HUES6 (cell line): ENCODE data around the gene TCL1B.
A peak's percentile ranks its signal among the peaks of the same experiment; 100 is the strongest.

ENCODE experiments used
- H3K27ac ChIP-seq: 2 replicates; pipeline ENCODE4 v1.7.0; 2013; ENCODE audit warnings: low read depth, mild to moderate bottlenecking, low read length, inconsistent platforms
- H3K27me3 ChIP-seq: 2 replicates; pipeline ENCODE4 v1.6.1; 2013; ENCODE audit warnings: low read length; ENCODE audit not compliant: control insufficient read depth, insufficient read depth
- H3K36me3 ChIP-seq: 2 replicates; pipeline ENCODE4 v1.6.1; 2013; ENCODE audit warnings: low read length; ENCODE audit not compliant: control insufficient read depth, insufficient read depth
- H3K4me1 ChIP-seq: 2 replicates; pipeline ENCODE4 v1.6.1; 2013; ENCODE audit warnings: low read length; ENCODE audit not compliant: control insufficient read depth, insufficient read depth
- H3K4me3 ChIP-seq: 2 replicates; pipeline ENCODE4 v1.5.1; 2013; ENCODE audit warnings: low read depth, low read length
- H3K9ac ChIP-seq: one replicate; pipeline ENCODE4 v1.6.1; 2013; ENCODE audit warnings: mild to moderate bottlenecking, low read length
- H3K9me3 ChIP-seq: 2 replicates; pipeline ENCODE4 v1.6.1; 2013; ENCODE audit warnings: low read depth, low read length; ENCODE audit not compliant: control insufficient read depth, insufficient read depth

TCL1B gene

GRCh38 chr14:95701846-95702221, 15.6 kb downstream of the TCL1B start:
- Histone ChIP-seq H3K9ac (no peak overlapping the region), H3K9me3 (no peaks in the 10 kb centered on the region), H3K4me3 (peak overlapping the region; percentile 31), H3K36me3 (no peaks in the 10 kb centered on the region), H3K4me1 (peaks cover 34% of the 10 kb centered on the region), H3K27ac (no peak overlapping the region), H3K27me3 (peaks cover 77% of the 10 kb centered on the region)

GRCh38 chr14:95703341-95703740, 17.1 kb downstream of the TCL1B start:
- no peaks in the 10 kb centered on the region for H3K36me3 ChIP-seq
- H3K9ac ChIP-seq, result no peak overlapping the region
- no peaks in the 10 kb centered on the region for H3K9me3 ChIP-seq
- H3K4me1 ChIP-seq, result peaks cover 34% of the 10 kb centered on the region
- no peak overlapping the region for H3K27ac ChIP-seq
- H3K4me3 ChIP-seq, result no peak overlapping the region
- peaks cover 63% of the 10 kb centered on the region for H3K27me3 ChIP-seq

GRCh38 chr14:95703805-95704204, 17.6 kb downstream of the TCL1B start:
- Histone ChIP-seq H3K4me3 (no peak overlapping the region), H3K4me1 (peaks cover 34% of the 10 kb centered on the region), H3K9me3 (no peaks in the 10 kb centered on the region), H3K27me3 (peaks cover 58% of the 10 kb centered on the region), H3K27ac (no peak overlapping the region), H3K36me3 (no peaks in the 10 kb centered on the region), H3K9ac (no peak overlapping the region)

GRCh38 chr14:95705518-95705917, 19.3 kb downstream of the TCL1B start:
- H3K4me1 ChIP-seq, result peaks cover 18% of the 10 kb centered on the region
- H3K36me3 ChIP-seq, result no peaks in the 10 kb centered on the region
- no peak overlapping the region for H3K4me3 ChIP-seq
- no peaks in the 10 kb centered on the region for H3K9me3 ChIP-seq
- H3K9ac ChIP-seq, result no peak overlapping the region
- no peak overlapping the region for H3K27ac ChIP-seq
- peaks cover 53% of the 10 kb centered on the region for H3K27me3 ChIP-seq

- Histone ChIP-seq H3K36me3 (no peaks in the 10 kb centered on the region), H3K27me3 (peaks cover 50% of the 10 kb centered on the region), H3K27ac (no peak overlapping the region), H3K4me3 (no peak overlapping the region), H3K4me1 (peaks cover 4% of the 10 kb centered on the region), H3K9me3 (no peaks in the 10 kb centered on the region), H3K9ac (no peak overlapping the region)
Observed at GRCh38 chr14:95707327-95707726, 21.1 kb downstream of the TCL1B start.

- Histone ChIP-seq H3K9ac (no peak overlapping the region), H3K4me1 (no peaks in the 10 kb centered on the region), H3K9me3 (no peaks in the 10 kb centered on the region), H3K4me3 (no peak overlapping the region), H3K36me3 (no peaks in the 10 kb centered on the region), H3K27me3 (peaks cover 23% of the 10 kb centered on the region), H3K27ac (no peak overlapping the region)
Observed at GRCh38 chr14:95710106-95710505, 23.9 kb downstream of the TCL1B start.

- H3K4me3 ChIP-seq, result no peak overlapping the region
- peaks cover 21% of the 10 kb centered on the region for H3K27me3 ChIP-seq
- H3K4me1 ChIP-seq, result no peaks in the 10 kb centered on the region
- H3K36me3 ChIP-seq, result no peaks in the 10 kb centered on the region
- H3K9me3 ChIP-seq, result no peaks in the 10 kb centered on the region
- H3K9ac ChIP-seq, result no peak overlapping the region
- no peak overlapping the region for H3K27ac ChIP-seq
Observed at GRCh38 chr14:95711476-95712176, 25.4 kb downstream of the TCL1B start.

GRCh38 chr14:95712398-95712797, 26.2 kb downstream of the TCL1B start:
- Histone ChIP-seq H3K4me1 (no peaks in the 10 kb centered on the region), H3K27ac (no peak overlapping the region)

GRCh38 chr14:95713596-95714371, 27.6 kb downstream of the TCL1B start, which contains the start of gene TCL1A:
Gene TCL1A (minus strand): TSS chr14:95714125. CDS start chr14:95714066, 59 bp downstream.
- no peak within 1 kb of the TSS for H3K4me3 ChIP-seq
- H3K36me3 ChIP-seq, result no peaks in the 10 kb centered on the region
- no peak within 1 kb of the TSS for H3K27ac ChIP-seq
- H3K27me3 ChIP-seq, result peaks cover 21% of the 10 kb centered on the region
- H3K9me3 ChIP-seq, result no peaks in the 10 kb centered on the region
- H3K9ac ChIP-seq, result no peak within 1 kb of the TSS
- H3K4me1 ChIP-seq, result no peaks in the 10 kb centered on the region

More at GRCh38 chr14:95712398-95712797, 26.2 kb downstream of the TCL1B start:
- Histone ChIP-seq H3K9ac (no peak overlapping the region), H3K9me3 (no peaks in the 10 kb centered on the region), H3K27me3 (peaks cover 21% of the 10 kb centered on the region), H3K36me3 (no peaks in the 10 kb centered on the region), H3K4me3 (no peak overlapping the region)

GRCh38 chr14:95722525-95723190, 36.4 kb downstream of the TCL1B start:
- Histone ChIP-seq H3K9me3 (no peaks in the 10 kb centered on the region), H3K27ac (no peak overlapping the region), H3K4me1 (no peaks in the 10 kb centered on the region; the same call in 1 of the 2 replicates), H3K27me3 (no peaks in the 10 kb centered on the region), H3K36me3 (no peaks in the 10 kb centered on the region), H3K4me3 (no peak overlapping the region), H3K9ac (no peak overlapping the region)
